Esophagus muscularis mucosa (tissue), 3 donors: ENCODE results near the gene NDUFB7.

Source experiments
- CTCF ChIP-seq, 3 experiments: fragments of 200-600 bp in 2 of 3; fragments of 450-650 bp in 1 of 3; sonication (generic) in 2 of 3; IDR thresholded peaks; one replicate each; pipeline ENCODE4 v1.5.1; 2017 to 2019; ENCODE audit warnings: antibody characterized with exemption in 3 of 3, mild to moderate bottlenecking in 2 of 3, moderate library complexity in 1 of 3
- POLR2A ChIP-seq: fragments of 450-650 bp; IDR thresholded peaks from one replicate; pipeline ENCODE4 v1.6.1; 2017; ENCODE audit warnings: antibody characterized with exemption, moderate library complexity, mild to moderate bottlenecking, low read depth
- POLR2AphosphoS5 ChIP-seq, 2 donors: sonication (generic); formaldehyde crosslinking; IDR thresholded peaks; one replicate each; pipeline ENCODE4 v1.6.1; 2017; ENCODE audit warnings: antibody characterized with exemption in 2 of 2

DNA sequence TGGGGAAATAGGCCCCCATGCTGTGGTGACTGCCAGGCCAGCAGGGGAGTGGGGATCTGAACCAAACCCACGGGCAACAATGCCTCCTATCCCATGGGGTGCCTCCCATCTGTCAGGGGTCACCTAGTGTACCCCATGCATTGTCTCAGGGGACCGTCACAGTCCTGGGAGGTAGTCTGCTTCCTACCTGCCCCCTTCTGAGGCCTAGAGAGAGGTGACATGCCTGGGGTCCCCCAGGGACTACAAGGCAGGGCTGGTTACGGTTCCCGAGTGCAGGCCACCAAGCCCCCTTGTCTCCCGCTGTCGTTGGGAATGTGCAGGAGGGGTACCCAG, 11.1 kb downstream of the NDUFB7 start:
- no peak for TF ChIP-seq POLR2A
- TF ChIP-seq CTCF (IDR thresholded peaks at IDR 0.05): no peak
- no peak for TF ChIP-seq POLR2AphosphoS5 (IDR thresholded peaks at IDR 0.05)
